HG02588 (cell line): Measurements from ENCODE around the gene ANKLE1.

Source experiments
- ATAC-seq: cut with Tn5 transposase; IDR thresholded peaks from one replicate; pipeline ENCODE4 v1.9.1; 2021; ENCODE audit warnings: mild to moderate bottlenecking, moderate library complexity; ENCODE audit not compliant: unreplicated experiment

The ANKLE1 gene

DNA sequence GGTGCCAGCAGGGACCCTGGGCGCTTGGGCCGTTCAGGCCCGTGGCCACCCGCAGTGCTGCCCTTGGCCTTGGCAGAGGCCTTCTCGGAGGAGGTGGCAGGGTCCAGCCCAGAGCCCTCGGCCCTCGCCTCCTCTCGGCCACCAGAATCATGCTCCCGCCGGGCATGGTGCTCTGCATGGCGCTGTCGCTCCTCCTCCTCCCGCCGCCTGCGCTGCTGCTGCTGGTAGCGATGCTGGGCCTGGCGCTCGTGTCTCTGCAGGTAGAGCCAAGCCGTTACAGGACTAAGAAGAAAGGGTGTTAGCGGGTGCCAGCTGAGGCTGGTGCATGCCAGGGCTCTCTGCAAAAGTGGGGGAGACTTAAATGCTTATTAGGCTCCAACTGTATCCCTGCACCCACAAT, 43.4 kb downstream of the ANKLE1 start:
- no peak for ATAC-seq

DNA sequence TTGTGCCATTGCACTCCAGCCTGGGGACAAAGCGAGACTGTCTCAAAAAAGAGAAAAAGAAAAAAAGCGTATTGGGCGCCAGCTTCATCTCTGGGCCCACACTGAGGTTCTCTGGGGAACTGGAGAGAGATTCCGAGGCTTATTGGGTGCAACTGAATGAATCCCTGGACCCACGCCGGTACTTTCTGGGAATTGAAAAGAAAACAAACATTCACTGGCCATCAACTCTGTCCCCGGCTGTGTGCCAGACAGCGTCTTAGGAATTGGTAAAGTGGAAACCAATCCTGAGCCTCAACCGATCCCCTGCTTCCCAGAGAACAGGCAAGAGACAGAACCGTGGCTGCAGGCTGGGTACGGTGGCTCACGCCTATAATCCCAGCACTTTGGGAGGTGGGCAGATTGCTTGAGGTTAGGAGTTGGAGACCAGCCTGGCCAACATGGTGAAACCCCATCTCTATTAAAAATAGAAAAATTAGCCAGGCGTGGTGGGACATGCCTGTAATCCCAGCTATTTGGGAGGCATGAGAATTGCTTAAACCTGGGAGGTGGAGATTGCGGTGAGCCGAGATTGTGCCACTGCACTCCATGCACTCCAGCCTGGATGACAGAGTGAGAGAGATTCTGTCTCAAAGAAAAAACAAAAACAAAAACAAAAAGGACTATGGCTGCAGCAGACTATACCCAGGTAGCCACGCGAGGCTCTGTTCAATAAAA, 44.3 kb downstream of the ANKLE1 start:
- no peak for ATAC-seq

DNA sequence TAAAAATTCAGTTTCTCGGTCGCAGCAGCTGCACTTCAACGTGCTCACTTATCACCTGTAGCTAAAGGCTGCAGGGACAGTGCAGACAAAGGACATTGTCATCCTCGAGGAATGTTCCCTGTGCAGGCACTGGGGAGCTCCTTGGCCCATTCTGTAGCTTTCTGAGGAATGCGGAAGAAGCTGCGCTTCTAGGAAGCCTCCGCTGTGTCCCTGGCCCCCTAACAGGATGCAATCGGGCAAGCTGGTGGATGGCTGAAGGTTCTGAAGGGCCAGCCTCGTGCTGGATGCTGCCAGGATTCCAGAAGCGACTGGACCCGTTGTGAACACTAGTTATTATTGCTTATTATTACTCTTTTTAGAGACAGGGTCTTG, 44.9 kb downstream of the ANKLE1 start:
- no peak for ATAC-seq

DNA sequence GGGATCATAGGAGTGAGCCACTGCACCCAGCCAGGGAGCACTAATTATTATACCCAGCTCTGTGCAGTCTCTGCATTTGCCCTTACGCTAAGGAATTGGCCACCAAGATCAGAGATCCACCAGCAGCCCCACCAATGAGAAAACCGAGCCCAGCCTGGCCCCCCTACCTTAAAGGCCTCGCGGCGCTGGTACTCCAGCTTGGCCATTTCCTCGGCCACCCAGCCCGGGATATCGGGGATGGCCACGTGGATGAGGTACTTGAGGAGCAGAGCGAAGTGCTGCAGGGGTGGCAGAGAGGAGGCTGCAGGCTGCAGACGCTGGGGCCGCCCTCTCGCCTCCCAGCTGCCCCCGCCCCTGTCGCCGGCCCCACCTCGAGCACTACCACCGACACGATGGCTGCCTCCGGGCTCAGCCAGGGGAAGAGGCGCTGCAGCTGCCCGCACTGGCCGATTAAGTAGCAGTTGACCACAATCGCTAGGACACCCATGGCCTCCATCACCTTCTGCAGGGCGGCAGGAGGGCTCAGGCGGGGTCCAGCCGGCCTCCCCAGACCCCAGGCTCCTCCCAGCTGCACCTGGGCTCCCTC, 45.5 kb downstream of the ANKLE1 start:
- ATAC-seq = no peak

DNA sequence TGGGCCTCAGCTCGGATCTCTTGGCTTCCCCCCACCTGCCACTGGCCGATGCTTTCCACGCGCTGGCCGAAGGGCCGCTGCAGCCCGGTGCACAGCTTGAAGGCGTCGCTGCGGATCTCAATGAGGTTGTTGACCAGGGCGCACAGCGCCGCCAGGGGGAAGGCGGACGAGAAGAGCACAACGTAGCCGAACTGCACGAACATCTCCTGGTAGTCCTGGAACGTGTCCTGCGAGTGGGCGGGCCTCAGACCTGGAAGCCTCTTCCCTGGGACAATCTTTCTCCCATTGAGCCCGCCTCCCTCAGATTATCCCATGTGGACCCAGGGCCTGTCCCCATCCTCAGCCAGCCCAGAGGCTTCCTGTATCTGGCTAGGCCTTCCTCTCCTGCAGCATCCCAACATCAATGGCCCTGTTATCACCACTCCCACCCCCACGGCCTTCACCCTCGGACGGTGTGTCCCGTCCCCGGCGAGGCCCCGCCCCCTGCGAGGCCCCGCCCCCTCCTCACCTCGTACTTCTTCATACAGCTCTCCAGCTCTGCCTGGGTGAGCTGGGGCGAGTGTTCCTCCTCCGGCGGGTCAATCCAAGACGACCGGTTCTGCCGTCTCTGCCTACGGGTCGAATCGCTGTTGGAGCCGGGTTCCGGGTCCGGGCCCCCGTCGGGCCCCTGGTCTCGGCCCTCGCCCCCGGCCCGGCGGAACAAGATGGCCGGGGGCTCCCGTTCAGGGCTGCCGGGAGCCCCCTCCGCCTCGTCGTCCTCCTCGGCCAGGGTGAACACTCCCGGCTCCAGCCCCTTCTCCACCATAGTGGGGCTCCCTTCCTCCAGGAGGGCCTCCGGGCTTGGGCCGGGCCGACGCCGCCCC, 46.2 kb downstream of the ANKLE1 start:
- no peak for ATAC-seq

DNA sequence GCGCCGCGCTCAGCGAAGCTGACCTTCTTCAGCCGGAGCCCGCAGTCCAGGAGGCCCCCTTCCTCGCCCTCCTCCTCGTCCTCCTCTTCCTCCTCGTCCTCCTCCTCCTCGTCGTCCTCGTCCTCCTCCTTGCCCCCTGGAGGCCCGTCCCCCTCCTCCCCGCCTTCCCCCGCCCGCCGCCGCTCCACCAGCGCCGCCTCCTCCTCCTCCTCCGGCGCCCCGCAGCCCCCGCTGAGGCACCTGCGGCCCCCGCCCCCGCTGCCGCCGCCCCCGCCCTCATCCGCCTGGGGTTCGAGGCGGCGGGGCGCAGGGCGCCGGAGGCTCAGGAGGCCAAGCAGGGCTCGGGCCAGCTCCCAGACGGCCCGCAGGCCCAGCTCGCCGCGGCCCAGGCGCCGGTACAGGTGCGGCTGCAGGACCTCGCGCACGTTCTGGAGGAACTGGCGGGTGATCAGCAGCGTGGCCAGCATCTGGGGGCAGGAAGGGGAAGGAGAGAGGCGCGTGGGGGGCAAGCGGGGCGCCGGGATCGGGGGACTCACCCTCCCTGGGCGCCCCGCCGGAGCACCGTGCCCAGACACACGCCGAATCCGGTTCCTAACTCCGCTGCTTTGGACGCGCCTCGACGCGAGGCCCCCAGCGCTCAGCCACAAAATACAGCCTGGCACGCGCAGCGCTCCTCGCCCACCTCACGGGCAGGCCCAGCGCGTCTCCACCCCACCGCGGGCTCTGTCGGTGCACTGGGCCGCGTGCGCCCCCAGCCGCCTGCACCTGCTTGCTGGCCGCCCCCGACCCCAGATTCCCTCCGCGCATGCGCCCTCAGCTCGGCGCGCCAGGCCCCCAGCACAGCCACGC, 47.0 kb downstream of the ANKLE1 start:
- no peak for ATAC-seq

DNA sequence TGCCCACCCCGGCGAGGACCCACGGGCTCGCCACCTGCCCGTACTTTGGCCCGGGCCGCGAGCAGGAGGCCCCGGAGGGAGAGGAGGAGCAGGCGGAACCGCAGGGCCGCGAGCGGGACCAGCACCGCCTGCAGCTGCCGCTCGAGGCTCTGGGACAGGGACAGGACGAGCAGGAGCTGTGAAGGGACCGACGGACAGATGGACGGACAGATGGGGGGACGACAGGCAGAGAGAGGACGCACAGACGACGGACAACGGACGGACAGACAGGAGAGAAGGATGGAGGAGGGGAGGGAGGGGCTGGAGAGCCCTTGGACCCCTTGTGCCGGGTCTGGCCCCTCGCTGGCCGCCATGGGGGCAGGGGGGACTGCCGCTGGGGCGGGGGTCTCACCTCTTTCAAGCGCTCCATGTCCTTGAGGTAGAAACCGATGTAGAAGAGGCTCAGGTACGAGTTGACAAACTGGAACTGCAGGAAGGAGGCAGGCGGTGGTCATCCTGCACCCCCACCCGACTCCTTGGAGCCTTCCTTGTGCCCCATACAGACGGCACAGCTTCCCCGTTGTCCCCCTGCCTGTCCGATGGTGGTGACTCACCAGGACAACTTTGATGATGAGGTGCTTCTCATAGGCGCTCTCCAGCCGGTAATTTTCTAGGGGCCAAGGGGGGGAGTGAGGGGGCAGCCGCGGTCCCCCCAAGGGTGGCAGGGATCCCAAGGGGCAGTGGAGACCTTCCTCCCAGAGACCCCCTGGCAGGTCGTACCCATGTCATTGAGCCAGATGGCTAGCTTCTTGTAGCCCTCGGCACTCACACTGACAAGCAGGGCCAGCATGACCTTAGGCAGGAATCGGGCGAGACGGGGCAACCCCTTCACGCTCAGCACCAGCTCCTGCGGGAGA, 47.9 kb downstream of the ANKLE1 start:
- ATAC-seq = no peak

DNA sequence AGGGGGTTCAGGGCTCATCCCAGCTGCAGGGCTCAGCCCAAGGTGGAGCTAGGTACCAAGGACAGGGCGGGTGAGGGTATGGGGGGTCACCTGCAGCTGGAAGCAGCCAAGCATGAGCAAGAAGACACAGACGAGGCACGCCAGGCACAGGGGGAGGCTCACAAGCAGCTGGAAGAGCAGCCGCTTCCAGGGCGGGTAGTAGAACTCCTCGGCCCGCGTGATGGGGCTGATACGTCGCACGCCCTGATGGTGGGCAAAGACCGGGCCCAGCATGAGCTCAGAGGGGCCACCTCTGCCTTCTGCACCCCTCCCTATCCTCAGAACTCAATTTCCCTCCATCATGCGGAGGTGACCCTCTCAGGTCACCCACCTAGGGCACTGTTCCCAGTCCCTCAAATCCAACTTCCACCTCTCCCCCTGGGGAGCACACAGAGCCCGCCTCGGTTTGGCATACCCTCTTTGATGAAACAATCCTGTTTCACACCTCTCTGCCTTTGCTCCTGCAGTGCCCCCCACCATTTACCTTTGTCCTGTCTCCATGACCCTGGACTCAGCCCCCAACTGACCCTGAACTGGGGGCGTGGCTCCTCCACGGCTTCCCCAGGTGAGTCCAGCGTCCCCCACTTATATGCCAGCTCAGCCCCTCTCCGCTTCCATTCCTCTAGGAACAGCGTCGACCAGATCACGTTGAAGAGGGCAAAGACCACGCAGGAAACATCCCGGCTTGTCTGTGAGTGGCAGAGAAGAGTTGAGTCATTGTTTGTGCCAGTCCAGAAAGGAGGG, 48.8 kb downstream of the ANKLE1 start:
- ATAC-seq = no peak

DNA sequence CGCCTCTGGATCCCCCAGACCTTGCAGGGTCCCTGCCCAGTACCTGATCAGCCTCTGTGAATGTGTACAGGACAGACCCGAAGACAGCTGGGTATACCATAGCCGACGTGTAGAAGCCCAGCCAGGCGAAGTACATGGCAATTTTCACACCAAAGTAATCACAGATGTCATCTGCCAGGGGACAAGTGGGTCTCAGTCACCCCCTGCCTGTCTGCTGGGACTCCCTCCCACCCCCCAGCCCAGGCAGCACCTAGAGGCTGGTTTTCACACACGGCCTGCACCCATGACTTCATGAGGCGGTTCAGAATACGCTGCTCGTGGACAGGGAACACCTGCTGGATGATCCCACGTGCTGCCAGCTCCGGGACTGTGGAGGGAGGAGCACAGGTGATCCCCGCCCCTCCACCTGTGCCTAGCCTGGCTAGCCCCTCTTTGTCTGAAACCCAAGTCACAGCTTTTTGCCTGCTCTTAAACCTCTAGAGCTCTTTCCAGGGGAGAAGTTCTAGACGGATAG, 49.4 kb downstream of the ANKLE1 start:
- ATAC-seq = no peak

DNA sequence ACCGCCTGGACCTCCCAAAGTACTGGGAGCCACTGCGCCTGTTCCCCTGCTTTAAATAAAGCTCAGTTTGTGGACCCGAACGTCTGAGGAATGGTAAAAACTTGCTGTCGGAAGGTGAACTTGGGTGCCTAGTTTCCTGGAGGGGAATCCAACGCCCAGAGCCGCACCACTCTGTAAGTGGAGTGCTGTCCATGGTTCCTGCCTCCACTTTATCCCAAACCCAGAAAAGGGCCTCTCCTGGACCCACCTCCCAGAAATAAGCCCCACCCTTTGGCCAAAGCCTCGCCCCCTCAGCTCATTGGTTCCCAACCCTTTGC, 50.6 kb downstream of the ANKLE1 start:
- ATAC-seq = no peak

DNA sequence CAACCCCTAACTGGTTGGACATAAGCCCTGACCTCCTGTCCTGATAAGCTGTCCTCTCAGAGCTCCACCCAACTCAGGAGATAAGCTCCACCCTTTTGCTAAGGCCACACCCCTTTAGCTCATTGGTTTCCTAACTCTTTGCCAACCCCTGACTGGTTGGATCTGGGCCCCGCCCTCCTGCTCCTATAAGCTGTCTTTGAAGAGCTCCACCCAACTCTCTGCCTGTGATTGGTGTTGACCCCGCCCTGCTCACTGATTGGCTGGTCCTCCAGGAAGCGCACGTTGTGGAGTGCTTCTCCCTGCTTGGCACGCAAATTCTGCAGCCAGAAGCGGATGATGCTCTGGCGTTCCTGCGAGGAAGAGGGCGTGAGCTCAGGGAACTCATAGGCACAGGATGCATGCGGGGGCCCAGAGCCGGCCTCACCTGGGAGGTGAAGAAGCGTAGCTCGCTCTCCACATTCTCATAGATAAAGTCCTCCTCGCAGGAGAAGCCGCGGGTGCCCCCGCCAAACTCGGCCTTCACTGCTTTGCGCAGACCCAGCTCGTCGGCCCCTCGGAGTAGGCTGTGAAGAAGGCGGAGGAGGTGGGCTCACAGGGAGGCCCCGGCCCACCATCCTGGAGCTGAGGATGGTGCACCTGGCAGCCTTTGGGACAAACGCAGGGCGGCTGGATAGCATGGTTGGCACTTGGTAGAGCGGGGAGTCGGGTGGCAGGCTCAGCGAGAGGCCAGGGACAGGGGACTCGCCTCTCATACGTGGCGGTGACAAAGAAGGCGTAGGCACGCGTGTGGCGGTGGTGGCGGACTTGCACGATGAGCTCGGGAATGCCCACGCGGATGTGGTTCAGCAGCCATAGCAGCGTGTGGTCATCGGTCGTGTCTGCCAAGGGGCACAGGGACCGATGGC, 51.2 kb downstream of the ANKLE1 start:
- ATAC-seq = no peak

DNA sequence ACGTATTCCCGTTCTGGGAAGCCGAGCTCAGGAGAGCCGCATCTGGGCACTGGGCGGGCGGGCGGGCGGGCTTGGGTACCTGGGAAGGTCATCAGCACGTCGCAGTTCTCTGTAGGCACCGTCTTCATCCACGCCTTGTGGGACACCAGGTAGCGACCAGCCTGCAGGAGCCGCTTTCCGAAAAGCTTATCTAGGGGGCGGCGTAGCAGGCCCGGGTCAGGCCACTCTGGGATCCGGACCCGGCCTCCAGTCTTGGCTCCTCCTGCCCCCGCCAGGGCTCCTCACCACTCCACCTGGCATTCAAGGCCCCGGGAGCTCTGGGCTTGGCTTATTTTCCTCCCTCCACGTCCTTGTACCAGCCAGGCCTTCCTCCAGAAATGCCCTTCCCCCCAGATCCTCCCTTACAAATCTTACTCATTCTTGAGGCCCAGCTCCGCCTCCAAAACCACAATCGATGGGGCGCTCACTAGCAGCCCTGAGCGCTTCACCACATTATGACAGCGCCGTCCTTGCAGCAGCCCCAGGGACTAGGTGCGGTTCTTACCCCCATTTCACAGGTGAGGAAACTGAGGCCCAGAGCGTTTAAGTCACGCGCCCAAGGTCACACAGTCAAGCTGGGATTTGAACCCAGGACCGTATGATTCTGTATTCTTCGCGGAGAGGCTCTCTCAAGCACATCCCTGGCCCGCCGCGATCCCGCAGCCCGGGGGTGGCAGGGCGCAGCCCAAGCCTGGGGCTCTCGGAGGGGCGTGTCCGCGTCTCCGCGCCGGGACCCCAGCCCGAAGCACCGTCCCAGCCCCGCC, 52.1 kb downstream of the ANKLE1 start:
- peak; percentile 2 for ATAC-seq

DNA sequence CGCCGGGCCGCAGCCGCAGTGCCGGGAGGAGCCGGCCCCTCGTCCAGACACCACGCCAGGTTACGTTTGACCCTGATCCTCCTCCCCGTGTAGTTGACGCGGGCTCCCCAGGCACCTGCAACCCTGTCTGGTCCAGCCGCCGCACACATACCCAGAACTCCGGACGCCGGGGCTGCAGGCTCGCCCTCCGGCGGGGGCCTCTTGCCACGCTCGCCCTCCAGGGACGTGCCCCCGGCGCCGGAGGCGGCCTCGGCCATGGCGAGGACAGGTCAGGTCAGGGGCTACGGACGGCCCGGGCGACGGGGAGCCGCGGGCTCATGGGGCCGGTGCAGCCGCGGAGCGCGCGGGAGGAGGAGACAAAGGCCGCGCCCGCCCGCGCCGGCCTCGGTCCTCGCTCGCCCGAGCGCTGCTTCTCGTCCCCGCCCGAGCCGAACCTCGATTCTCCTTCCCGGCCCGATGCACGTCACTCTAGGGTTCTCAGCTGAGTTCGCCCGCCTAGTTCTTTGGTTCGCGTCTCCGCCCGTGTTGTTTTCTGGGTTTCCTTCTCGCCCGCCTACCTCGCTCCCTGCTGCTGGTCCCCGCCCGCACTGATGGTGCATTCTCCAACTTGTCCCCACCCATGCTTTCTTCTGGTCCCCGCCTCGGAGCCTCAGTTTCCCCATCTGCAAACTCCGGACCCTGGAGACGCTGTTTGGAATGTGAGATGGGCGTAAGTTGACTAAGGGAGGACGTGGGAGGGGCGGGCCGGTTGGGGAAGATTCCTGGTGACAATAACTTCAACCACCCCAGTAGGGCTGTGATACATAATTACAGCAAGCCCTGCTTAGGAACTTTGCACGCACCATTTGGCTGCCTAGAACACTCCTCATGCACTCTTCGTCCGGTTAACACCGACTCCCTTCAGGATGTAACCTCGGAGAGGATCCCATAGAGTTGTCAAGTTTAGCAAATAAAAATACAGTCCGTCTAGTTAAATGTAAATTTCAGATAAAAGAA, 53.0 kb downstream of the ANKLE1 start, which contains the start of gene ANO8:
Gene ANO8 (minus strand): TSS at position 442 of the 996 bp plus-strand sequence. CDS start 185 bp downstream, at position 257.
- ATAC-seq = peak; percentile 35

DNA sequence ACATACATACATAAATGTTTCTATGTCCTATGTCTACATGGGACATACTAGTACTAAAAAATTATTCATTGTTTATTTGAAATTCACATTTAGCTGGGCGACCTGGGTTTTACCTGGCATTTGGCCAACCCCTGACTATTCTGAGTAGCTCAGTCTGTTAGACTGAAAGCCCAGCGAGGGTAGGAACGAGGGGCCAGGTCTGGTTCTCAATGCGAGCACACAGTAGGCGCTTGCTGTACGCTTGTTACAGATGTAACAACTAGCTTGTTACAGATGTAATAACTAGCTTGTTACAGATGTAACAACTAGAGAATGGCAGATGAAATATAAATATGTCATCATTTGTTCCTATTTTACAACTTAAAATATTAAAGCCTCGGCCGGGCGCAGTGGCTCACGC, 53.9 kb downstream of the ANKLE1 start:
- ATAC-seq = no peak
